ENCODE data around the gene SLC41A1. TPM values are rescaled to one million over a fixed set of nuclear protein-coding genes. Genes with fewer than 3 reads are reported as not detected.

The SLC41A1 gene
- polyA plus RNA-seq, 3 donors, result 18.4 to 26.0 (median 21.8) TPM

DNA sequence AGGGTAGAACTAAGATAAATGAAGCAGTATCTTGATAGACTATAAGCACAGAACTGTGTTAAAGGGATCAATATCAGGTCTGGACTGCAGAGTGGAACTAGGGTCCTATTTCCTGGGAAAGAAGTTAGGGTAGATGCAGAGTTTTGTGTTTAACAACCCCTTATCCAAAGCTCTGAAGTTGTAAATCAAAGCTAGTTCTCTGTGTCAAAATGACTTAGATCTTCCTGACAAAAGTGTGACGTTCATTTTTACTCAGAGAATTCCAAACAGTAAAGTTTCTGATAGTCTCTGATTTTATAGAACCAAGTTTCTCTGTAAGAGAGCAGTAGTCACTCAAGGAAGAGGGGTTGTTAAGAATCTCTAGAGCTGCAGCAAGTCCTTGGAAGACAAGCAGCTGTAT, 71.3 kb downstream of the SLC41A1 start:
- H3K27ac ChIP-seq (ENCODE audit: low read depth, low read length), result no peak overlapping the region
- WGBS, 3 donors, result 33 to 65% (median 51%) methylated on average over 1 of the region's 1 CpG

DNA sequence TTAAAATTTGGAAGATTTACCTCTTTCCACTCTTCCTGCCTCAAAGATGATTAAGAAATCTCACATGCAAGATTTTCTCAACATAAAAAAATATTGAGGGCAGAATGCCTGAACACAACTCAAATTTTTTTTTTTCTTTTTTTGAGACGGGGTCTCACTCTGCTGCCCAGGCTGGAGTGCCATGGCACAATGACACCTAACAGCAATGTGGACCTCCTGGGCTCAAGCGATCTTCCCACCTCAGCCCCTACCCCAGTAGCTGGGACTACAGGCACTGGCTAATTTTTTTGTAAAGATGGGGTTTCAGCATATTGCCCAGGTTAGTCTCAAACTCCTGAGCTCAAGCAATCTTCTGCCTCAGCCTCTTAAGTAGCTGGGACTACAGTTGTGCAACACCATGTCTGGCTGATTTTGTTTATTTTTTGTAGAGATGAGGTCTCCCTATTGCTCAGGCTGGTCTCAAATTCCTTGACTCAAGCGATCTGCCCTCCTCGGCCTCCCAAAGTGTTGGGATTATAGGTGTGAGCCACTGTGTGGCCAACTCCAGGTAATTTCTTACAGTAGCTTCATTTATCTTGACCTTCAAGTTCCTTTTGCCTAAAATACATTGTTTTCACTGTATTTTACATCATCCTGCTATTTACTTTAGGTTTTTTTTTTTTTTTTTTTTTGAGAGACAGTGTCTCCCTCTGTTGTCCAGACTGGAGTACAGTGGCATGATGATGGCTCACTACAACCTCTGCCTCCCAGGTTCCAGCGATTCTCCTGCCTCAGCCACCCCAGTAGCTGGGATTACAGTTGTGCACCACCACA, 73.4 kb downstream of the SLC41A1 start:
- H3K27ac ChIP-seq (ENCODE audit: low read depth, low read length), result no peak overlapping the region
- 67 to 74% (median 72%) methylated on average over 5 of the region's 5 CpGs for WGBS, 3 donors

Other genes with a start within 250 kb of the SLC41A1 start
- gene ELK4, start 181.2 kb downstream of the SLC41A1 start, polyA plus RNA-seq, result 1 to 10 TPM; 2.5 to 7.8 (median 4.7) TPM
- 1 to 10 TPM in 2 of 3 donors, under 1 TPM in 1; 0.67 to 1.7 (median 1.6) TPM for gene SLC45A3, start 132.7 kb downstream of the SLC41A1 start, polyA plus RNA-seq
- gene NUCKS1, start 63.0 kb downstream of the SLC41A1 start, polyA plus RNA-seq, result 10 to 100 TPM; 15.3 to 71.1 (median 36.1) TPM
- gene RAB29, start 37.7 kb downstream of the SLC41A1 start, polyA plus RNA-seq, result 10 to 100 TPM in 2 of 3 donors, 1 to 10 TPM in 1; 7.1 to 19.3 (median 17.4) TPM
- 10 to 100 TPM in 1 of 3 donors, under 1 TPM in 2; 0.10 to 15.5 (median 0.45) TPM for gene PM20D1, start 36.9 kb upstream of the SLC41A1 start, polyA plus RNA-seq
- gene SLC26A9, start 130.3 kb upstream of the SLC41A1 start, polyA plus RNA-seq, result 1 to 10 TPM in 1 of 3 donors, under 1 TPM in 2; 0.11 to 1.9 (median 0.43) TPM
- 1 to 10 TPM in 2 of 3 donors, under 1 TPM in 1; 0.54 to 6.4 (median 5.5) TPM for gene RAB7B, start 190.2 kb upstream of the SLC41A1 start, polyA plus RNA-seq
- gene CTSE, start 210.7 kb upstream of the SLC41A1 start, polyA plus RNA-seq, result 10 to 100 TPM in 1 of 3 donors, 1 to 10 TPM in 1, under 1 TPM in 1; 0.54 to 33.9 (median 9.2) TPM
- 1 to 10 TPM in 1 of 3 donors, under 1 TPM in 2; 0.74 to 1.5 (median 0.79) TPM for gene RHEX, start 240.0 kb upstream of the SLC41A1 start, polyA plus RNA-seq

Measured in adipose tissue (tissue), 3 donors.